Kidney (tissue), 14 donors: Measurements from ENCODE around the gene OVAAL. TPM values are rescaled to one million over a fixed set of nuclear protein-coding genes. Genes with fewer than 3 reads are reported as not detected.

Source experiments
- DNase-seq, 5 donors: peaks; one replicate each; pipeline ENCODE4 v3.0.0-alpha.2; 2013 to 2020
- FAIRE-seq: peaks from 2 replicates; lab custom pipeline; 2012; peaks lifted over from hg19 to GRCh38; lab: Jason Lieb, UNC
- H3K27ac ChIP-seq, 2 donors: one replicate each; pipeline ENCODE4 v1.7.0; 2013; ENCODE audit warnings: low read depth in 2 of 2, low read length in 2 of 2, inconsistent platforms in 1 of 2
- H3K27me3 ChIP-seq: one replicate; pipeline ENCODE4 v1.7.1; 2013; ENCODE audit warnings: low read length, inconsistent platforms; ENCODE audit not compliant: control insufficient read depth, insufficient read depth
- H3K36me3 ChIP-seq, 3 donors: one replicate each; pipeline versions ENCODE4 v1.7.0 to v1.7.1; 2013; ENCODE audit warnings: low read length in 3 of 3, control low read depth in 1 of 3, inconsistent platforms in 1 of 3; ENCODE audit not compliant: insufficient read depth in 3 of 3, control insufficient read depth in 2 of 3
- H3K4me1 ChIP-seq, 3 donors: one replicate each; pipeline versions ENCODE4 v1.7.0 to v1.7.1; 2013; ENCODE audit warnings: low read length in 3 of 3, inconsistent platforms in 1 of 3, low read depth in 1 of 3; ENCODE audit not compliant: control insufficient read depth in 2 of 3, insufficient read depth in 2 of 3
- H3K4me3 ChIP-seq, 3 donors: one replicate each; pipeline versions ENCODE4 v1.7.0 to v1.8.1; 2013; ENCODE audit warnings: low read length in 3 of 3, control low read depth in 1 of 3, inconsistent platforms in 1 of 3
- H3K9ac ChIP-seq, 3 donors: one replicate each; pipeline versions ENCODE4 v1.7.0 to v1.7.1; 2013; ENCODE audit warnings: low read length in 3 of 3, control low read depth in 1 of 3, inconsistent platforms in 1 of 3
- H3K9me3 ChIP-seq, 3 donors: one replicate each; pipeline versions ENCODE4 v1.7.0 to v1.7.1; 2013; ENCODE audit warnings: low read length in 3 of 3, control low read depth in 1 of 3, inconsistent platforms in 1 of 3; ENCODE audit not compliant: control insufficient read depth in 2 of 3, insufficient read depth in 1 of 3
- intact Hi-C: fragments of 100-400 bp; cut with DNase I; formaldehyde crosslinking; loops from one replicate; pipeline ENCODE4 v1.11.1; 2022
- polyA plus RNA-seq: library from polyadenylated mRNA; stranded (reverse); fragments of 350-450 nt; fragmentation: Illumina TruSeq; extraction: RNeasy Lipid Tissue Mini Kit (QIAGEN cat#74804); gene quantifications from one replicate; pipeline ENCODE4 v1.2.3, GENCODE V29; 2014; ENCODE audit warnings: low read depth, low replicate concordance; ENCODE audit not compliant: insufficient read depth
- total RNA-seq: library from RNA; stranded (reverse); fragmentation: NEBNext Ultra II Directional; extraction: Animal tissue kit (Norgen Biotek cat#: 25700); gene quantifications from one replicate; pipeline ENCODE4 v1.2.1, GENCODE V29; 2021
- TF ChIP-seq, protein P1 (sequence below): IDR thresholded peaks from 3 replicates; pipeline ENCODE4 v1.5.1; 2012; ENCODE audit warnings: mild to moderate bottlenecking, moderate library complexity, borderline replicate concordance; ENCODE audit not compliant: insufficient read depth; ENCODE audit errors: extremely low read depth
- donor health status: control.
- donor health status: control.
- donor health status: control.
- donor health status: control.
- donor health status: control.
- donor health status: DM: yes; HTN: yes; CAD: no.
- donor health status: Normal renal cell carcinoma (clear cell type).

Gene OVAAL
- total and polyA plus RNA-seq, 2 donors from 2014 or later, result not detected

DNA sequence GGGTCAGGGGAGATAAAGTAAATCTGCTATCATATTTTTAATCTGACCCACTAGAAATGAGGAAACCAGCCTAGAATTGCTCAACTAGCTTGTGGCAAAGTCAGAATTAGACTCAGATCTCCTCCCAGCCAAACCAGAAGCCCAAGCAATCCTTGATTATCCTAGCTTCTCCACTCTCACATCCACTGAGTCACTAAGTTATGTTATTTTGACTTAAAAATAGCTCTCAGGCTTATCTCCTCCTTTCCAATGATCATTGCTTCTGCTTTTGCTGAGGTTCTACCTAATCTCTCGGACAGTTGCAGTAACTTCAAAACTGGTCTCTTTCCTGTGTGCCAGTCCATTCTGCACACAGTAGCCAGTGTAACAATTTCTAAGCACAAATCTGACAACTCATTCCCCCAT, 22.9 kb downstream of the OVAAL start:
- Histone ChIP-seq H3K27me3 (no peaks in the 10 kb centered on the region), H3K36me3 (no peaks in the 10 kb centered on the region), H3K27ac (no peak overlapping the region), H3K4me3 (no peak overlapping the region), H3K9me3 (no peaks in the 10 kb centered on the region), H3K9ac (no peak overlapping the region), H3K4me1 (peaks cover 0 to 4% (median 0%) of the 10 kb centered on the region in 3 donors)
- intact Hi-C loops, result no loop called here
- no peak for DNase-seq
- TF ChIP-seq, protein P1, sequence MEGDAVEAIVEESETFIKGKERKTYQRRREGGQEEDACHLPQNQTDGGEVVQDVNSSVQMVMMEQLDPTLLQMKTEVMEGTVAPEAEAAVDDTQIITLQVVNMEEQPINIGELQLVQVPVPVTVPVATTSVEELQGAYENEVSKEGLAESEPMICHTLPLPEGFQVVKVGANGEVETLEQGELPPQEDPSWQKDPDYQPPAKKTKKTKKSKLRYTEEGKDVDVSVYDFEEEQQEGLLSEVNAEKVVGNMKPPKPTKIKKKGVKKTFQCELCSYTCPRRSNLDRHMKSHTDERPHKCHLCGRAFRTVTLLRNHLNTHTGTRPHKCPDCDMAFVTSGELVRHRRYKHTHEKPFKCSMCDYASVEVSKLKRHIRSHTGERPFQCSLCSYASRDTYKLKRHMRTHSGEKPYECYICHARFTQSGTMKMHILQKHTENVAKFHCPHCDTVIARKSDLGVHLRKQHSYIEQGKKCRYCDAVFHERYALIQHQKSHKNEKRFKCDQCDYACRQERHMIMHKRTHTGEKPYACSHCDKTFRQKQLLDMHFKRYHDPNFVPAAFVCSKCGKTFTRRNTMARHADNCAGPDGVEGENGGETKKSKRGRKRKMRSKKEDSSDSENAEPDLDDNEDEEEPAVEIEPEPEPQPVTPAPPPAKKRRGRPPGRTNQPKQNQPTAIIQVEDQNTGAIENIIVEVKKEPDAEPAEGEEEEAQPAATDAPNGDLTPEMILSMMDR, result no peak
- FAIRE-seq, result no peak

DNA sequence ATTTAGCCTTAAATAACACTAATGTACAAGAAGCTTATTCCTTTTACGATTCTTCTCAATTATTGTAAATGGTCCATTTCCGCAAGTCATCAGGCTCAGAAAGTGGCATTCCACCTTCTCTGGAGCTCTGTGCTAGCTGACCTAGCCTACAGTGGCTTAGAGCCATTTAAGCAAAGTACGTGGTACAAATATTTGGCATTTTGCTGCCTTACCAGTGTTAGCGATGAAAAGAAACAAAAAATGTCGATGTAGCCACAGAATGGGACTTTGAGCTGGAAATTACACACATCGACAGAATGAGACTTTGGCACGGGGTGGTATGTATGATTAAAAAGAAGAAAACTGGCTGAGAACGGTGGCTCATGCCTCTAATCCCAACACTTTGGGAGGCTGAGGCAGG, 26.1 kb downstream of the OVAAL start:
- H3K4me1 ChIP-seq, result peaks cover 0 to 2% (median 0%) of the 10 kb centered on the region in 3 donors
- intact Hi-C loops, result no loop called here
- H3K27me3 ChIP-seq, result no peaks in the 10 kb centered on the region
- FAIRE-seq (no peak), DNase-seq (no peak)
- no peak overlapping the region for H3K9ac ChIP-seq
- H3K36me3 ChIP-seq, result no peaks in the 10 kb centered on the region
- TF ChIP-seq, protein P1, result no peak
- no peaks in the 10 kb centered on the region for H3K9me3 ChIP-seq
- H3K4me3 ChIP-seq, result no peak overlapping the region
- H3K27ac ChIP-seq, result no peak overlapping the region

DNA sequence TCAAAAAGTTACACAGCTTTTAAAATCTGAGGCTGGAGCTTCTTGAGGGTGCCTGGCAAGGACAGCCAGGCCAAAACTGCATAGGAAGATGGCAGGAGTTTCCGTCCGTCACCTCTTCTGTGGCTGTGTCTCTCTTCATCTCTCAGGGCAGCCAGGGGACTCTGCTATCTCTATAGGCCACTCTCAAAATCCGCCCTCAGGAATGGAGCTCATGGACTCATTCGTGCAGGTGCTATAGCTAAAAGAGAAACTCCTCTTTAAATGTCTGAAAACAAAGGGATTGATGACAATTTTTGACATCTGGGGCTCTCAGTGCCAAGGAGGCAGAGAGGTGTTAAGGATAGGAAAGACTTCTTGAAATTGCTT, 27.2 kb downstream of the OVAAL start:
- DNase-seq, result no peak
- Histone ChIP-seq H3K9ac (no peak overlapping the region), H3K27me3 (no peaks in the 10 kb centered on the region), H3K4me1 (no peaks in the 10 kb centered on the region), H3K4me3 (no peak overlapping the region), H3K9me3 (no peaks in the 10 kb centered on the region), H3K36me3 (no peaks in the 10 kb centered on the region), H3K27ac (no peak overlapping the region)
- intact Hi-C loops, result no loop called here
- no peak for FAIRE-seq
- TF ChIP-seq, protein P1, result no peak

DNA sequence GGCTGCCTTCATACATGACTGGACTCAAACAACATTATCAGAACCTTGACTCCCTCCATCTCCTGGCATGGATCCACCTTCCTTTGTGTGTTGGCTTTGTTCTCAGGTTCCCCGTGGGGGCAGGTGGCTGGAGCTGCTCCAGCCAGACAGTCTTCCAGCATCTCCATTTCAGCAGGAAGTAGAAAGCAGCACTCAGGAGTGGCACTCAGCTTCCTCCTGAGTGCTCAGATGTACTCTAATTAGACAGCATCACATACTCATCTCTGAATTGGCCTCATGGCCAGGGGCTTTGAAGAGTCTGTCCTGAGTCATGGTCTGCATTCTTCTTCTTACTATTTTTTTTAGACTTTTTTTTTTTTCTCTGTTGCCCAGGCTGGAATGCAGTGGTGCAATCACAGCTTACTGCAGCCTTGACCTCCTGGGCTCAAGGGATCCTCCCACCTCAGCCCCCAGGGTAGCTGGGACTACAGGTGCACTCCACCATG, 27.9 kb downstream of the OVAAL start:
- no peak overlapping the region for H3K9ac ChIP-seq
- H3K27me3 ChIP-seq, result no peaks in the 10 kb centered on the region
- DNase-seq (peak in 4 of 5 donors; percentile 37 to 79 (median 56)), FAIRE-seq (no peak)
- no peaks in the 10 kb centered on the region for H3K4me1 ChIP-seq
- no peak overlapping the region for H3K27ac ChIP-seq
- no peaks in the 10 kb centered on the region for H3K36me3 ChIP-seq
- no peaks in the 10 kb centered on the region for H3K9me3 ChIP-seq
- H3K4me3 ChIP-seq, result no peak overlapping the region
- intact Hi-C loops, result no loop called here
- TF ChIP-seq, protein P1, result no peak
